Measurements from ENCODE around the gene CEACAM6.

CEACAM6 gene

DNA sequence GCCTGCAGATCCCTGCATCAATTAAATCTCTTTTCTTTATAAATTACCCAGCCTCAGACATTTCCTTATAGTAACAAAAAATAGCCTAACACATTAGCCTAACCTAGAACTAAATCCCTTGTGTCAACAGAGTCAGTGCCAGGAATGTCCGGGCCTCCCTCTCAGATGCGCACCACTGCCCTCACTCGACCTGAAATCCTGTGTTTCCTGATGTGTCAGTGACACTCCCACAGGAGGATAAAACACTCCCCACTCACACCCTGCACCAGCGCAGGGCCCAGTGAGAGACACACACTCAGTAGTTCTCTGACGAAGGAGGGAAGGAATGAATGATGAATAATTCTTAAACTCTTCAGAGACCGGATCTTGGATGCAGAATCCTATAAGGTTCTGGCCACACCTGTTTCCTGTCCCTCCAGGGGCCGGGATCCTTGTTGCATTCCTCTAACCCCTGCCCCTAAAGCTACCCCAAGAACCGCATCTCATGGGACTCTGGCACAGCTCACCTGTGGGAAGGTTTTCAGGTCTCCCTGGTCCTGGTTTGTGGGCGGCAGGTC lies 44.2 kb downstream of the CEACAM6 start:
- peak; percentile 28 for DNase-seq

DNA sequence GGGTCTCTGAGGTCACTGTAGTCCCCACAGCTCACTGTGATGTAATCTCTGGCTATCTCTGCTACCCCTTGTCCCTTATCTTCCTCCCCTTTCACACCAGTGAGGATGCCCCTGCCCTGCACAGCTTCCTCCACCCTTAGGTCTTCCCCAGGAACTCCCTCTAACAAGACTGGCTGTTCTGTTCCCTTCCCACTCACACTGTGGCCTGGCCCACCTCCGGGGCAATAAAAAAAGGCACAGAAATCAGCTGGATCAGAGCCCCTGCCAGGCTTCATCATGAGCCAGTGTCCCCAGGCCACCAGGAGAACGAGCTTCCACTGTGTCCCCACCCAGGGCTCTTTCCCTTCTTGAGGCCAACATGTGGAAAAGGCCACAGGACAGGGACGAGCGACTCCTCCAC lies 45.7 kb downstream of the CEACAM6 start:
- DNase-seq, result no peak

DNA sequence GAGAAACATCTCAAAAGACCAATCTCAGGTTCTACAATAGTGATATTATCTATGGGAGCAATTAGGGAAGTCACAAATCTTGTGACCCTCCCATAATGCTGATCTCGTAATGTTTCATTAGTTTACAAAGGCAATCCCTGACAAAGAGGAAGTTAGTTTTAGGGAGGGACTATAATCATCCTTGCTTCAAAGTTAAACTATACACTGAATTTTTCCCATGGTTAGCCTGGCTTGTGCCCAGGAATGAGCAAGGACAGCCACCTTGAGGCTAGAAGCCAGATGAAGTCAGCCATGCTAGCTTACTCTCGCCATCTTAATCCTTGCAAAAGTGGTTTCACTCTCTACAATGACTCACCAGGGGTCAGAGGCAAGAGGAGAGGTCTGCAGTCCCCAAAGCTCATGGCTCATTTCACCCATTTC lies 46.5 kb downstream of the CEACAM6 start:
- no peak for DNase-seq

DNA sequence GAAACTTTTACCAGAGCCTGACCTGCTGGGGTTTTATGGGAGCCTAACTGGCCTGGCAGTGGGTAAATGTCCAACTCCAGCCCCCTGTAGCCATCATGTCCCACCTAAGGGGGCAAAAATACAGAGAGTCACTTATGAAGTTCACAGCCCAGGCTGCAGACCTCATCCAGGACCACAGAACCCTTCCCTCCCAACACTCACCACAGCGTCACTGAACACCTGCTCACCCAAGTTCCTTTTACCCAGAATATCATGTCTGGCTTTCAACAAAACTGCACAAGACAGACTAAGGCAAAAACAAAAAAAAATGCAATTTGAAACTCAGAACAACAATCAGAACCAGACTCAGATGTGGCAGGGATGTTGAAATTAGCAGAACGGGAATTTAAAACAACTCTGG lies 47.4 kb downstream of the CEACAM6 start:
- DNase-seq, result no peak

DNA sequence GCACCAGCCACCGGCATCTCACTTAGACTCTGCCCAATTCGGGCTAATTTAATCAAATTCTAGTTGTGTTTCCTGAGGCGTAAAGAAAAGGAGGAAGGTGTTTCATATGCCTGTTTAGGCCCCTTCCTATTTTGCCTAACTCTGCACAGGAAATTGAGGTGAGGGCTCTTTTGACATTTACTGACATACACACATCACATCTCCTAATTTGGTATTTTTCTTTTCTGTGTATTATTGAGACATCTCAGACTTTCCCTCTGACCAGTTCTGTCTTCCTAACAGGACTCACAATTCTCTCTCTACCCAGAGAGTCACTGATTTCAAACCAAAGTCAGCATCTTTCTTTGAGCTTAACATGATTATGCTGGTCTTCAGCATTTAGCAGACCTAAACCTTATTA lies 49.0 kb downstream of the CEACAM6 start:
- DNase-seq, result no peak

DNA sequence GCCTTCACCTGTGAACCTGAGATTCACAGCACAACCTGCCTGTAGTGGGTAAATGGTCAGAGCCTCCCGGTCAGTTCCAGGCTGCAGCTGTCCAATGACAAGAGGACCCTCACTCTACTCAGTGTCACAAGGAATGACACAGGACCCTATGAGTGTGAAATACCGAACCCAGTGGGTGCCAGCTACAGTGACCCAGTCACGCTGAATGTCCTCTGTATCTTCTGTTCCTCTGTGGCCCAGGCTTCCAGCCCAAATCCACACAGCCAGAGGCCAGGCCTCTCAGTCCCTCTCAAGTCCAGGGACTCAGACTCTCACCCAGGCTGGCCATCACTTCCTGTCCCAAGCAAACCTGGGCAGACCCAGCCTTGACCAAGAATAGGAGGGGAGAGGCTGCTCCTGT lies 51.8 kb downstream of the CEACAM6 start:
- DNase-seq, result no peak

DNA sequence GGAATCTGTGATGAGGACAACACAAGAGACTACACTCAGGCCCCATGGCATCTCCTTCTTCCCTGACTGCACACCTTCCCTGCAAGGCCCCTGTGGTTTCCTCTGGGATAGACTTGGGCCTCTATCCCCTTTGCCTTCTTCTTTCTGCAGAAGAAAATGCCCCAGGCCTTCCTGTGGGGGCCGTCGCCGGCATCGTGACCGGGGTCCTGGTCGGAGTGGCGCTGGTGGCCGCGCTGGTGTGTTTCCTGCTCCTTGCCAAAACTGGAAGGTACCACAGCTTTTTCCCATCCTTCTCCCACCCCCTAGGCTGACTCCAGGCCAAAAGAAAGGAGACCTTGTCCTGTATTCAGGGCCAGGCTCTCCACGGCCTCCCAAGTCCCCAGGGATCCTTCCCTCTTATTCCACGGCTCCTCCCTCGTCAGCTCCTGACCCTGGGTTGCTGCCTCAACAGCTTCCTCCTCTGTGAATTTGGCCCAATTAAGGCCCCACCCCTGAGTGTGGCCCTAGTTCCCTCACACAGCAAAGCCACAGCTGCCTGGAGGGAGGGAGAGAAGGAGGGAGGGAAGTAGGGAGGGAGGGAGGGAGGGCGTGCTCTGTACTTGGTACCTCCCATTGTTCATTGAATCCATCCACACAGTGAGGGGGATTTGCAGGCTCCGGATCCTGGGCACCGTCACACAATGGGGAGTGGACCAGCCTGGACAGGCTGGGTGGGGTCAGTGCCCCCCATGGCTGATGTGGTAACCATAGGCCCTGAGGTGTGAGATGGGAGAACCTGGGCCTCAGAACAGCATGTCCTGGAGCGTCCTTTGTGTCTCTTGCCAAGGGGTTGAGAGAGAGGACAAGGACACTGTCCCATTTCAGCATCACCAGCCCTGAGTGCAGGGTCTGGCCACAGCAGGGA lies 53.6 kb downstream of the CEACAM6 start:
- DNase-seq, result no peak

DNA sequence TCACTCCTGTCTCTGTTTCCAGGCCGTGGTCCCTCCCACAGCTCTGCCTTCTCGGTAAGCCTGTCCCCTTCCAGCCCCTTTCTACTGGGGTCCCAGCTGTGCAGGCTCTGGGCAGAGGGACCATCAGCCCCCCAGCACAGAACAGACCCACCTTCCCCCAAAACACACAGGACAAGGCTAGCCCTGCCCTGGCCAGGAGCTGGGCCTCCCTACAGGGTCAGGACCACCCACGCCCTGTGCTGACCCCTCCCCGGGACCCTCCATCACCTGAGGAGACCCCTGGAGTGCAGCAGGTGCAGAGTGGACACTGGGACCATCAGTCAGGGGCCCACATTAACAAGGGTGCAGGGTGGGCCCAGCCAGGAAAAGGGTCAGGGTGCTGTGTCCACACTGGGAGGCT lies 55.0 kb downstream of the CEACAM6 start:
- DNase-seq, result no peak

DNA sequence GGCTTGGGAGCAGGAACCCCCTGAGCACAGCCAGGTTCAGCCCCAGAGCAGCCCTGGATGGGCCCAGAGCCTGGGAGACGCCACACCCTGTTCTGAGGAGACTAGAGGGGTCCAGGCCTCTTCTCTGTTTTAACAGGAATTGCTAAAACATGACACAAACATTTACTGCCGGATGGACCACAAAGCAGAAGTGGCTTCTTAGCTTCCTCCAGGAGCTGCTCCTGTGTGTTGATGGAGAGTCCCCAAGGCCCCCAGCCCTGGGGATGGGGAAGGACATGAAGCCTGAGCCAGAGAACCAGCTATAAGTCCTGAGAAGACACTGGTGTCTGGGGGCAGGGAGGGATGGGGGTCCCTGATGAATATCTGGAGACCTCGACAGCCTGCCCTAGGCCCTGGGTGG lies 55.7 kb downstream of the CEACAM6 start:
- no peak for DNase-seq

DNA sequence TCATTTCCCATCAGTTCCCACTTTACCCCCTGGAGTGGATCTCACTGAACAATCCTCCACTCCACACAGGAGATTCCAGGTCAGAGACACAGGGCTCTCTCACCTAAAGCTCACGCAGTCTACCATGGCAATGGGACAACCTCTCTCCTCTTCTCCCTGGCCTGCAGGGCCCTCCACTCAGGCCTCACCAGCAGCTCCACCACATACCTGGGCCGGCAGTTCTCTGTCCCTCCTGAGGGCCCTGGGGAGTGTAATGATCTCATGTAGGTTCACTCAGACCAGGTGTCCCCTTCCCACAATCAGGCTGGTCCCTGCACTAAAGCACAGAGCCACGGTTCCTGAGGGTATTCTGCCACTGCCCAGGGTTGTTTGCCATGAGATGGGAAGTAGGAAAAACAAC lies 56.7 kb downstream of the CEACAM6 start:
- DNase-seq, result no peak

DNA sequence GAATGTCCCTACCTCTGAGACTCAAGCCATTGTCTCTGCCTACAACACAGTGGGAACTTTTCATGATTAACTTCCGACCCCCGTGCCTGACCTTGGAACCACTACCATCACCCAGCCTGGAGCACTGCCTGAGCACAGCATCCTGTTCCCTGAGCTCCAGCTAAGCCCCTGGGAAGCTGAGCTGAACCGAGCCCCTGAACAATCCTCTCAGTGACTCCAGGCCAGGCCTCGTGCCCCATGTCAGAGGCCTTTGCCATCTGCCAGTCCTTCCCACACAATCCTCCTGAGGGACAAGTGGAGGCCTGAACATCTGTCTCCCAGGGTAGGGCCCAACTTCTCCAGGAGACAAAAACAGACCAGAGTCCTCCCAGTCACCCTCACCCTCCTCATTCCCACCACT lies 58.6 kb downstream of the CEACAM6 start:
- DNase-seq, result peak; percentile 34

DNA sequence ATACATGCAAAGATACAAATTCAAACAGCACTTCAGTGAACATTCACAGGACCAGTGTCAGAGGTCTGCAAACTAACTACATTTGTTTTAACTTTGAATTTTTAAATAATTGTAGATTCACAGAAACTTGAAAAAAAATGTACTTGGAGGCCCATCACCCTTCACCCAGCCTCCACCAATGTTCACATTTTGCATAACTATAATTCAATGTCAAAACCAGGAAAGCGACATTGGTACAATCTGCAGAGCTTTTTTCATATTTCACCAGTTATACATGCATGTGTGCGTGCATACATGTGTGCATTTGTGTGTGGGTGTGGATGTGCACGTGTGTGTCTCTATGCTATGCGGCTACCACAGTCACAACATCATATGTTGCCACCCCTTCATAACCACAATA lies 60.0 kb downstream of the CEACAM6 start:
- DNase-seq, result no peak

DNA sequence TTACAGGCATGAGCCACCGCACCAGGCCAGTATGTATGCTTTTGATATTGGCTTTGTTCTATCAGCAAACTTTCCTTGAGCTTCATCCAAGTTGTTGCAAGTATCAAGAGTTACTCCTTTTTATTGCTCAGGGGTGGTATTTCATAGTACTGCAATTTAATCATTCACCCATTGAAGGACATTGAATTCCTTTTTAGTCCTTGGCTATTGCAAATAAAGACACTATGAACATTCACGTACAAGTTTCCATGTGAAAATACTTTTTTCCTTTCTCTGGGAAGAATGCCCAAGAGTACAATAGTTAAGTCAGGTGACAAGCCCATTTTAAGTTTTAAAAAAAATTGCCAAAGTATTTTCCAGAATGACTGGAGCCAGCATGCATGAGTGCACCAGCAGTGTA lies 61.4 kb downstream of the CEACAM6 start:
- no peak for DNase-seq

DNA sequence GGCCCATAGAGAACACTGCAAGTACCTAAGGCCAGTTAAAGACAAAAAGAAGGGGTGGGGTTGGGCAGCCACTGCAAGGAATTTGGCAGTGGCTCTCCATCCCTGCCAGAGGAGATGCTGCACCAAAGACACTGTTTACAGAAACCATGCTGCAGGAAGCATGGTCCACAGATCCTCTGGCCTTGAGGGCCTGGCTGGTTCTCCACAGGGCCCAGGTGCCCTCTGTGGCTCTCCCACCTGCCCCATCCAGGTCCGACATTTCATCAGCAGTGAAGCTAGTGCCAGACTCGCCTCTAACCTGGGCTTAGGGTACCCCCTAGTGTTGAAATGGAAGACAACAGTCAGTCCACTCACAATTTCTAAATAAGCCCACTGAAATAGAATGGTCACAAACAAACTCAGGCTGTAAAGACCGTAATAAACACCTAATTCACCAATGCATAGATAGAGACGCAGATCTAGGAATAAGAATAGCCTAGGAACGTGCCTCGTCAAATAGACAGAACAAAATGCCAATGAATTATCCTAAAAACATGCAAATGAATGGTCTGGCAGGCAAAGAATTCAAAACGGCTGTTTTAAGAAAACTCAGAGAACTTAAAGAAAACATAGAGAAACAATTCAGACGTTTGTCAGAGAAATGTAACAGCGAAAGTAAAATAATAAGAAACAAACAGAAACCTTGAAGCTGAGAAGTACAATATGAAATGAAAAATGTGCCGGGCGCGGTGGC lies 65.8 kb downstream of the CEACAM6 start:
- peak; percentile 79 for DNase-seq
